Measurements from ENCODE around the gene NDUFS8. TPM values are rescaled to one million over a fixed set of nuclear protein-coding genes. Genes with fewer than 3 reads are reported as not detected.

NDUFS8 gene
- total RNA-seq, 1 donor from 2014 or later: 83.0 TPM

GRCh38 chr11:68080860-68081259 is 50.4 kb downstream of the NDUFS8 start:
- no peak for DNase-seq

- DNase-seq: no peak
Measured at GRCh38 chr11:68081691-68082090, 51.2 kb downstream of the NDUFS8 start.

- DNase-seq: no peak
Measured at GRCh38 chr11:68082481-68082880, 52.0 kb downstream of the NDUFS8 start.

GRCh38 chr11:68083517-68083916 is 53.0 kb downstream of the NDUFS8 start:
- DNase-seq: no peak

Small RNA genes within 50 kb of the gene (small RNA-seq; reads per million reads assigned to genes)
- gene MIR6753 (ENCODE audit: low replicate concordance): not detected

Other genes with a start within 250 kb of the NDUFS8 start
- gene UNC93B1, start 26.6 kb upstream of the NDUFS8 start, total RNA-seq: 9.9 TPM
- 3.8 TPM for gene ALDH3B1, start 20.4 kb upstream of the NDUFS8 start, total RNA-seq
- gene TCIRG1, start 8.3 kb downstream of the NDUFS8 start, total RNA-seq: 30.4 TPM
- gene CHKA, start 90.7 kb downstream of the NDUFS8 start, total RNA-seq: 19.0 TPM
- 54.7 TPM for gene KMT5B, start 182.6 kb downstream of the NDUFS8 start, total RNA-seq
- 18.2 TPM for gene C11orf24, start 241.3 kb downstream of the NDUFS8 start, total RNA-seq